IPS DF 4.7 (cell line): ENCODE results near the gene PPFIA1.

Experiments used
- DNase-seq: peaks from one replicate; pipeline ENCODE4 v3.0.0-alpha.2; 2013; ENCODE audit warnings: low spot score; ENCODE audit errors: extremely low read depth

The PPFIA1 gene

DNA sequence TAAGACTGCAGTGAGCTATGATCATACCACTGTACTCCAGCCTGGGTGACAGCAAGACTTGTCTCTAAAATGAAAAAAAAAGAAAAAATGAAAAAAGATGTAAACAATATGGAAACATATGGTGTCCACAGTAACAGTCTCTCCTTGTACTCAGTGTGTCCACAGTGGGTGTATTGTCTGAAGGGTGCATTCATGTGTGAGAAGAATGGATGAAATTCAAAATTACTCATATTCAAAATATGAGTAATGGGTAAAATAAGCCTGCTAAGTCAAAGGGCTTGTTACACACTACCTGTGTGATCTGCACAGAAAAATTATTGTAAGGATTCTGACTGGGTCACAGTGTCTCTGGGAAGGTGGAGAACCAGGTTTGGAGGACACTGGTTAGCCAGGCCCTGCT is 26.9 kb downstream of the PPFIA1 start:
- no peak for DNase-seq

DNA sequence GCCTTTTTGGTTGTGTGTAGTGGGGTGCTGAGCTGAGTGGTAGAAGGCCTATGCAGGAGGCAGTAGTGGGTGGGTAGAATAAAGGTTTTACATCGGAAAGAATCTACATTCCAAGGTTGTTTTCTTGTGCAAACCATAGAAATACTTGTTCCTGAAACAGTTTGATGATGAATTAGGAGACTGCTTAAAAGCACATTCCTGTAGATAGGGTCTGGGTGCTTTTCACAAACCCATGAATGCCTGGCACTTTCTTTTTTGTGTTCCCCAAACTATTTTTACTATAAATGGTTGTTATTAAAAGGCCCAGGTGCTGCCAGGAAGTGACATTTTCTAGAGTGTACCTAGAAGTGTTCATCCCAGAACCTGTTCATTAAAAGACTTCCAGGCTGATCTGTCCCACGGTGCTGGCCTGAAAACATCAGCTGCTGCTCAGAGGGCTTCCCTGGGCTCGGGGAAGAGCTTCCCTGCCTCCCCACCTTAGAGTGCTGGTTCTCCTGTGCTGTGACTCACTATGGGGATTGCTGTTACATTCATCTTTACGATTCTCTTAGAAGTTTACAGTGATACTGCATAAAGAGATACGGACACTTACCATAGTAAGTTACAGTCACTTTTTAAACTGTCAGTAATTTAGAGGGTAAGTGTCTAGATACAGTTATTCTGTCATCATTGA is 27.9 kb downstream of the PPFIA1 start:
- no peak for DNase-seq

DNA sequence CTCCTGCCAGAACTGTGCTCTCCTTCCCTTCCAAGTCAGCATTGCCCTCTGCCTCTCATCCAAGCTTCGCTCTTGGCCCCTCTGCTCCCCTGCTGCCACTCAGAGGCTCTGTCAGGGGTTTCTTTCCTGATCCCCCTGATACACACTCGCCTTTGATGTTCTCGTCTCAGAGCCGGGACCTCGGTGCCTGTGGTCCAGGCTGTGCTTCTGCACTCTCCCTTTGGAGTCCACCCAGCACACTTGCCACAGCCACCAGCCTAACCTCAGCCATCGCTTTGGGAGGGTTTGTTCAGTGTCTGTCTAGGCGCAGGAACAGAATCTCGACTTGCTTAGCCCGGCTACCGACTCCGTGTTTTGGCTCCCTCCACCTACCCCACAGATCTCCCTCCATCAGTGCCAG is 29.1 kb downstream of the PPFIA1 start:
- no peak for DNase-seq

- no peak for DNase-seq
Measured at GRCh38 chr11:70301191-70301590, 30.7 kb downstream of the PPFIA1 start.

DNA sequence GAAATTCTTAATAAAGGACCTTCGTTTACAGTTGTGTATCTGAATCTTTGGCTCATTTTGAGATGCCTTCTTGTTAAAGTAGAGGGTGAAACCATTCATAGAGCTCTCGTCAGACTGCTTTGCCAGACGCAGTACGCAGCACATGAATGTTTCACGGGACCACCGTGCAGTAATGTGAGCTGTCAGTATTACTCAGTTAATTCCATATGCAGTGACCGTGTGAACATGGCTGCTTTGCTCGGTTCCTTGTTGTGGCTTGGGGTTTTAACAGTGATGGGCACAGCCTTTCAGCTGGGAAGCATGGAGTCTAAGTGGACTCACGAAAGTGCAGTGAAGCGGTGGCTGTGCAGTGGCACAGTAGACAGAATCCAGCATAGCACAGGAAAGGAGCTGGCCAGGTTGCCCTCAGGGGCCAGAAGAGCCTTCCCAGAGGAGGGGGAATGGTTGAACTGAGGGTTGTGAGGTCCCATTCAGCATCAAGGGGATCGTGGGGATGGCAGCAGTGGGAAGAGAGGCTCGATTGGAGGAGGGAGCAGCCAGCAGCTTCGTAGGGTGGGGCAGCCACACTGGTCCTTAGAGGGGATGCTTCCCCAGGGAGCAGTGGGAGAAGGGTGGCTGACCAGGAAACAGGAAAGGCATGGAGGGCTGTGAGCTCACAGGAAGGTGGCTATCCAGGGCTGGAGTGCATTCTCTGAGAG is 31.4 kb downstream of the PPFIA1 start:
- no peak for DNase-seq

GRCh38 chr11:70302419-70302752 is 31.9 kb downstream of the PPFIA1 start:
- no peak for DNase-seq

DNA sequence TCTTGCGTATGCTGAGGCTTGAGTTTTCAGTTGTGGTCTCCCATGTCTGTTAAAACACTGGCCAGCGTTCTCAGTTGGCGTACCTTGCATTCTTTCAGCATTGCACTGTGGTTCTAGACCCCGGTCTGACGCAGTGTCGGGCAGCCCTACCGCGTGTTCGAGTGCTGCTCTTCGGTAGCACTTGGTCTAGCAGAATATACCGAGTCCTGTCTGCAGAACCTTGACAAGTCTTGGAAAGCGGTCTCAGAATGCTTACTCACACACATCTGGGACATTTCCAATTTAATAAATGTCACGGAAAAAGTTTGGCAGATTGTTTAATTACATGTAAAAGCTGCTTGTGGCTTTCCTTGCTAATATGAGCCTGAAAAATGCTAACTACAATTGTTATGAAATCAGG is 32.6 kb downstream of the PPFIA1 start:
- DNase-seq, result no peak

DNA sequence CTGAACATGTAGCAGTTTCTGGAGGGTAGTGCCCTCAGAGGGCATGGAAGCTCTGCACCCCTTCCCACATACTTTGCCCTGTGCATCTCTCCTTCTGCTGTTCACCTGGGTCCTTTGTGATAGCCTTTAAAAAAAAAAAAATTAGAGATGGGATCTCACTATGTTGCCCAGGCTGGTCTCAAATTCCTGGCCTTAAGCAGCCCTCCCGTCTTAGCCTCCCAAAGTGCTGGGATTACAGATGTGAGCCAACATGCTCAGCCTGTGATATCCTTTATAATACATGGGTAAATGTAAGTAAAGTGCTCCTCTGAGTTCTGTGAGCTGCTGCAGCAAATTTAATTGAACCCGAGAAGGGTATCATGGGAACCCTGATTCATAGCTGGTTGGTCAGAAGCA is 33.7 kb downstream of the PPFIA1 start:
- DNase-seq, result no peak

GRCh38 chr11:70305501-70305900 is 35.0 kb downstream of the PPFIA1 start:
- DNase-seq, result no peak

- no peak for DNase-seq
Measured at GRCh38 chr11:70306586-70307033, 36.1 kb downstream of the PPFIA1 start.

- DNase-seq, result no peak
Measured at GRCh38 chr11:70307176-70307575, 36.7 kb downstream of the PPFIA1 start.

DNA sequence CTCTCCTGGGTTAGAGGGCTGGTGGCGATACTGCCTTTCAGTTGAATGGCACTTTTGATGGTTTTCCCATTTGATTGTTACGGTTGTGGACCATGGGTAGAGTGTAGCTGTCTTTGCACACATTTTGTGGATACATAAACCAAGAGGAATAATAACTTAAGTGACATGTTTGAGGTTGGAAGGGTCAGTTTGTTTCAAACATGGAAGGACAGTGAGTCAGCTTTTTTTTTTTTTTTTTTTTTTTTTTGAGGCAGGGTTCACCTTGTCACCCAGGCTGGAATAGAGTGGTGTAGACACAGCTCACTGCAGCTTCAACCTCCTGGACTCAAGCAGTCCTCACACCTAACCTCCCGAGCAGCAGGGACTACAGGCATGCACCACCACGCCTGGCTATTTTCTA is 41.1 kb downstream of the PPFIA1 start:
- DNase-seq, result no peak

DNA sequence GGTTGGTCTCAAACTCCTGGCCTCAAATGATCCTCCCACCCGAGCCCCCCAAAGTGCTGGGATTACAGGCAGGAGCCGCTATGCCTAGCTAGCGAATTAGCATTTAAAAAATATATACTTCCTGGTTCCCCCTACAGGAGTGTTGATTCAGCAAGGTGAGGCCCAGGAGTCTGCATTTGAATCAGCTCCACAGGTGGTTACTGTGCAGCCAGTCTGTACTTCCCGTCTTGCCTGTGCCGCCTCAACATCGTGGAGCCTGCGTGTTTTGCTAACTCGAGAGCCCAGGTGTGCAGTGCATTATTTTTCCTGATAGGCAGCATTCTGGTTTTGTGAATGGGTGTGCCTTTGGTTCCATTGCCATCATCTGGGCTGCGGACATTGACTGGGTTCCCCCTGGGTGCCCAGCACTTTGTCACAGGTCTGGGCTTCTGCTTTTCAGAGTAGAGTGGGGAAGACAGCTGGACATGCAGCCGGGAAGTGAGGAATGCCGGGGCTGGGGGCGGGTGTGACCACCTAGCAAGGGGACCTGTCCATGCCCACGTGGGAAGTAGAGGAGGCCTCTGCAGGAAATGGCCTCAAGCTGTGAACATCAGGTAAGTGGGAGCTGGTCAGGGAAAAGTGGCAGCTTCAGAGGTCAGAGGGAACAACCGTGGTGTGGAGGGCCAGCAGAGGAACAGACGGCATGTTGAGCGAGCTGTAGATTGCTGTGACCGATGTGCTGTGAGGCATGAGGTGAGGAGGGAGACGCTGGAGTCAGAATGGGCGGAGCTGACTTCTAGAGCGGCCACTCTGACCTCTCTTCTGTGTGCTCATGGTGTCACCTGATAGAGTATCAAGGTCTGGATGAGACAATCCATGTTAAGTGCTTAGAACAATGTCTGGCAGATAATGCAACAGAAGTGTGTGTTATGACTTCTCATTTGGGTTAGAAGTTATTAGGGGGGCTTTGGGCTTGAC is 42.2 kb downstream of the PPFIA1 start:
- no peak for DNase-seq

- no peak for DNase-seq
Measured at GRCh38 chr11:70313945-70314344, 43.5 kb downstream of the PPFIA1 start.

DNA sequence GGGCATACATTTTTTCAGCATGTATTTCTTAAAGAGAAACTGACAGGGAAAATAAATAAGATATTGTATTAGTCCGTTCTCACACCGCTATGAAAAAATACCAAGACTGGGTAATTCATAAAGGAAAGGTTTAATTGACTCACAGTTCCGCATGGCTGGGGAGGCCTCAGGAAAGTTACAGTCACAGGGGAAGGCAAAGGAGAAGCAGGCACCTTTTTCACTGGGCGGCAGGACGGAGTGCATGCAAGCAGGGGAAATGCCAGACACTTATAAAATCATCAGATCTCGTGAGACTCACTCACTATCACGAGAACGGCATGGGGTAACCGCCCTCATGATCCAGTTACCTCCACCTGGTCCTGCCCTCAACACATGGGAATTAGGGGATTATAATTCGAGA is 44.2 kb downstream of the PPFIA1 start:
- DNase-seq, result no peak

- DNase-seq, result no peak
Measured at GRCh38 chr11:70315716-70316115, 45.2 kb downstream of the PPFIA1 start.

- DNase-seq, result no peak
Measured at GRCh38 chr11:70317581-70318305, 47.3 kb downstream of the PPFIA1 start.

- no peak for DNase-seq
Measured at GRCh38 chr11:70319396-70320076, 49.0 kb downstream of the PPFIA1 start.

DNA sequence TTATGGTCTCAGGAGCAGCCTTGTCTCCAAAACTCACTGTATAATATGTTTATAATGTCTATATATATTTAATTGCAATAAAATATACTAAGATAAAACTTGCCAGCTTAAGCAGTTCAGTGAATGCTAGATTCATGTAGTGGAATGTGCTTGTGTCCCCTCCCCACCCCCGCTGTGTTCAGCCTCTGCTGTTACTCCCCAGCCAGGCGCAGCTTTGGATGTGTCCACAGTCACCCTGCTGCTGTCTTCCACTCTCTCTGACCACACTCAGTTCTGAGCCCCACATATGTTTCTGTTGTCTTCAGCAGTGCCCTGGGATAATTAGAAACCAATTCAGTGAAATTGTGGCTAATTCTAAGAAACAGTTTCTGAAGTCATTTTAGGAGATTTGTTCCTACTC is 52.2 kb downstream of the PPFIA1 start:
- DNase-seq, result no peak

- no peak for DNase-seq
Measured at GRCh38 chr11:70323806-70324205, 53.3 kb downstream of the PPFIA1 start.
